ENCODE results near the gene CCDC57.

DNA sequence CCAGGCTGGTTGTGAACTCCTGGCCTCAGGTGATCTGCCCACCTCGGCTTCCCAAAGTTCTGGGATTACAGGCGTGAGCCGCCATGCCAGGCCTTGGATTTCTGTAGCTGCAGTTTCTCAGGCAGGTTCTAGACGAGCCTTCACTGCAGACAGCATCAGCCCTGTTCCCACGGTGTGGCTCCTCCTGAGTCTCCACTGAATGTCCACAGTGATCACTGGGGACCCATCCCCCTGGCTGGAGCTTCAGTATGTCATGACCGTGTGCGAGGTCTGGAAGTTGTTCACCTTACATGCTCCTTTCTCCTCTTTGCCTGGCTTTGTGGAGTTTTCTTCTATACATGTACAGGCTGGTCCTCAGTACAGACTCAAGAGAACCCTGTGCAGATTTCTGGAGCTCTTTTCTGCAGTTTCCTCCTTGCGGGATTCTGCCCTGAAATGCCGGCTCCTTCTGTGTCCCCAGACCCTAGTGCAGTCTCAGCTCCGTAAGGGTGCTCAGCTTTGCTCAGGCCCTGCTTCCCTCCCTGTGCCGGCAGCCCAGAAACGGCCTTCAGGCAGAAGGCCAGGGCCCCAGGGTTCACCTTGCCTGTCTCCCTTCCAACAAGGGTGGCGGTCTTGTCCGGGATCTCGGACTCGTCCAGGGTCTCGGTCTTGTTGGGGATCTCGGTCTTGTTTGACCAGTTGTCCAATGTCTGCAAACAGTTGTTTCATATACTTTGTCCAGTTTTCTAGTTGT lies 100.3 kb downstream of the CCDC57 start:
- TF ChIP-seq POLR2AphosphoS5 (IDR thresholded peaks at IDR 0.05) (no peak), EP300 (conservative IDR thresholded peaks at IDR 0.05; ENCODE audit: poor library complexity, severe bottlenecking) (no peak)
- TF ChIP-seq, protein P1, sequence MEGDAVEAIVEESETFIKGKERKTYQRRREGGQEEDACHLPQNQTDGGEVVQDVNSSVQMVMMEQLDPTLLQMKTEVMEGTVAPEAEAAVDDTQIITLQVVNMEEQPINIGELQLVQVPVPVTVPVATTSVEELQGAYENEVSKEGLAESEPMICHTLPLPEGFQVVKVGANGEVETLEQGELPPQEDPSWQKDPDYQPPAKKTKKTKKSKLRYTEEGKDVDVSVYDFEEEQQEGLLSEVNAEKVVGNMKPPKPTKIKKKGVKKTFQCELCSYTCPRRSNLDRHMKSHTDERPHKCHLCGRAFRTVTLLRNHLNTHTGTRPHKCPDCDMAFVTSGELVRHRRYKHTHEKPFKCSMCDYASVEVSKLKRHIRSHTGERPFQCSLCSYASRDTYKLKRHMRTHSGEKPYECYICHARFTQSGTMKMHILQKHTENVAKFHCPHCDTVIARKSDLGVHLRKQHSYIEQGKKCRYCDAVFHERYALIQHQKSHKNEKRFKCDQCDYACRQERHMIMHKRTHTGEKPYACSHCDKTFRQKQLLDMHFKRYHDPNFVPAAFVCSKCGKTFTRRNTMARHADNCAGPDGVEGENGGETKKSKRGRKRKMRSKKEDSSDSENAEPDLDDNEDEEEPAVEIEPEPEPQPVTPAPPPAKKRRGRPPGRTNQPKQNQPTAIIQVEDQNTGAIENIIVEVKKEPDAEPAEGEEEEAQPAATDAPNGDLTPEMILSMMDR (IDR thresholded peaks at IDR 0.05; ENCODE audit: poor library complexity, severe bottlenecking): no peak

Data from neural cell (in vitro differentiated cells).